HG03520 (cell line): ENCODE data around the gene AFF3.
"Not testable (repeated sequence)": the region's sequence is repeated elsewhere in the genome, so short reads cannot be mapped to it uniquely, and the experiment has no call there.

Experiments used
- ATAC-seq: cut with Tn5 transposase; IDR thresholded peaks from one replicate; pipeline ENCODE4 v1.9.1; 2021; ENCODE audit warnings: mild to moderate bottlenecking, moderate library complexity; ENCODE audit not compliant: unreplicated experiment

The AFF3 gene

DNA sequence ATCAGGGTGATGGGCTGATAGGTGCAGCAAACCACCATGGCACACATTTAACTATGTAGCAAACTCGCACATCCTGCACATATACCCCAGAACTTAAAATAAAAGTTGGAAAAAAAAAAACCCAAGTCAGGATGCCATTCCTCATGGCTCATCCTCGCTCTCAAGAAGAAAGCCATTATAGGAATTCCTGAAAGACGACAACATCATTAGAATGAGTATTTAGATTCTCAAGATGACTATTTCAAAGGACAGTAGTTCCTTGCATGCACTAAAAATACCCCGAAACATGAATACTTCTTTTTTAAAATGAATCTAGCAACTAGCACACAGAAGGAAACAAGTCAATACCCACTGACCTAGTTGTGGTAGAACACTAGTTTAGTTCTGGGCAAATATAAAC, 366.8 kb downstream of the AFF3 start:
- ATAC-seq = no peak

DNA sequence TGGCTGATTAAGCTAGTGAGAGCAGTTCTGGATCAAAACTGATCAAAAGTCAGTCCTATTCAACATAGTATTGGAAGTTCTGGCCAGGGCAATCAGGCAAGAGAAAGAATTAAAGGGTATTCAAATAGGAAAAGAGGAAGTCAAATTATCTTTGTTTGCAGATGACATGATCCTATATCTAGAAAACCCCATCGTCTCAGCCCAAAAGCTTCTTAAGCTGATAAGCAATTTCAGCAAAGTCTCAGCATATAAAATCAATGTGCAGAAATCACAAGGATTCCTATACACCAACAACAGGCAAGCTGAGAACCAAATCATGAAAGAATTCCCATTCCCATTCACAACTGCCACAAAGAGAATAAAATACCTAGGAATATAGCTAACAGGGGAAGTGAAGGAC, 368.7 kb downstream of the AFF3 start:
- ATAC-seq = not testable (repeated sequence)

DNA sequence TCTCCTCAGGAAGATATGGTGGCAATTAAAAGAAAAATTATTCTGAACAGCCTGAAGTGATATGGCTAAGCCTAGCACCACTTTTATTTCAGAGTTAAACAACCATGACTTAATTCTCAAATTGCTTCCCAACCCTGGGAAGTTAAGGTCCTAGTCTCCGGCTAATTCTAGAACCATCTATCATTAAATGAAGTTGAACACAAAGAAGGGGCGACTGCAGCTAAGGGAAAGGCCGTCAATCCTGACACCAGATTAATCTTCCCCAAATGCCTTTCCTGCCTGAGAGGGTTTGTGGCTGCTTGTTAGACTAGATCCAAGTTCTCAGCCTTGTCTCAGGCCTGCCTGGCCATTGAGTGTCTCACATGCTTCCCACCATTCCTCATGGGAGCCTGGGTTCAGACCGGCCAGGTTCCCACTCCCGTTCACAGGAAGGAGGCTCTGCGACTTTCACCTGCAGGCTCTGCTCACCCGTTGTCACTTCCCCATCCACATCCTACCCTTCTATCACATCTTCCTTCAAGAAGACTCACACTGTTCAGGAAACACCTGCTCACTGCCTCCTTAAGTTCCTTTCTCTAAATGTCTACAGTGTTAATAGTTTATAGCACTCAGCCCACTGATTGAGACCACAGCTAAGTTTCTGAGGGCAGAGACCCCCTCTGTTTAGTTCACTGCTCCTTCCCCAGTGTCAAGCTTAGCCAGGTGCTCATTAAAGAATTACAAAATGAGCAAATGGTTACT, 369.6 kb downstream of the AFF3 start:
- ATAC-seq = no peak

DNA sequence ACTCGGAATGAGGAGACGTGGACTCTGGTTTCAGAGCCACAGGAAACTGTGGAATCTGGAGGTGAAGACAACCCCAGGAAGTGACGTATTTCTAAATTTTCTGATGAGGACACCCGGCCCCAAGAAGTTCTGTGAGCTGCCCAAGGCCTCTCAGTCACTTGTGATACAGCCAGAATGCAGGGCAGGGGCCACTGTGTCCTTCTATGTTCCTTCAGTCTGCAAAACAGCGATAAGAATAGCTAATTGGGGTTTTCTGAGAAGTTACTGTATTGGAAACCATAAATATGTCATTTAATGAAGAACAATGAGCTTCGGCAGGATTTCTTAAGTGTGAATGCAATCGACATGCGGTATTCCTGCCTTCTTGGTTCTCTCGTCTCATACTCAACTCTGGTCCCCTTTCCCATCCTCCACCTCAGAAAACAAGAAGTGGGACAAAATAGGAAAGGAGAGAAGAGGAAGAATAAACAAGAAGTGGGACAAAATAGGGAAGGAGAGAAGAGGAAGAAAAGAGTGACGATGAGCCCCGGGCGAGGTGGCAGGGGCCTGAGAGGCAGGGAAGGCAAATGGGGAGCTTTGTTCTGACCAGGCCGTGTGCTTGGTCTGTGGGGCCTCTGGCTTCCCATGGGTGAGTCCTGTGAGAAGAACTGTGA, 370.6 kb downstream of the AFF3 start:
- no peak for ATAC-seq

DNA sequence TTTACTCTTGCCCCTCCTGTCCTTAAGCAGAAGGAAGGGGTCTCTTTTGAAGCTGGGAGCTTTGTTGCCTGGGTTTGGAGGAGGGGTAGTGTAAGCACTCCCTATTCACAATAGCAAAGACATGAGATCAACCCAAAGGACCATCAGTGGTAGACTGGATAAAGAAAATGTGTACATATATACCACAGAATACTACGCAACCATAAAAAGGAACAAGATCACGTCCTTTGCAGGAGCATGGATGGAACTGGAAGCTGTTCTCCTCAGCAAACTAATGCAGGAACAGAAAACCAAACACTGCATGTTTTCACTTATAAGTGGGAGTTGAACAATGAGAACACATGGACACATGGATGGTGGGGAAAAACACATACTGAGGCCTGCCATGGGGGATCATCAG, 371.5 kb downstream of the AFF3 start:
- no peak for ATAC-seq

DNA sequence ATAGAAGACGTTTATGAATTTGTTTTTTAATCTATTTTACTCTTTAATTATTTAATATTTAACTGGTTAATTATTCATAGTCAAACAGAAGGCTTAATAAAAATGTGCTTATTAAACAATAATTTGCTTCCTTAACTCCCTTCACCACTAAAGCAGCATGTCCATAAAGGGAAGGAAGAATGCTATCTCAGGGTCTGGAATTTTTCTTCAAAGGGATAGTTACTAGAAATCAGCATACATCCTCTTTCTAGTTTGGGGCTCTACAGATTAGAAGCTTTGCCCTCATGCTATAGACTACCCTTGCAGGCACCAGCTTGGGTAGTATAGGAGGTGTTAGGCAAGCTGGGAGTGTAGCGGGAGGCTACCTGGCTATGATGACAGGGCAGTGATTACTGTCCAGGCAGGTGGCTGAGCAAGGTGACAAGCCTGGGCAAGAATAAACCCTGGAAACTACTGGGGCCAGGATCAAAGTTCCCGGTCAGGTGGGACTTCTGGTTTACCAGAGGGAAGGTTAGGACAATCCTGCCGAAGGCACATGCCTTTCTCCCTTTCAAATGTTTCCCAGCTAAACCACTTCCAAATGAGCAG, 376.6 kb downstream of the AFF3 start:
- no peak for ATAC-seq

DNA sequence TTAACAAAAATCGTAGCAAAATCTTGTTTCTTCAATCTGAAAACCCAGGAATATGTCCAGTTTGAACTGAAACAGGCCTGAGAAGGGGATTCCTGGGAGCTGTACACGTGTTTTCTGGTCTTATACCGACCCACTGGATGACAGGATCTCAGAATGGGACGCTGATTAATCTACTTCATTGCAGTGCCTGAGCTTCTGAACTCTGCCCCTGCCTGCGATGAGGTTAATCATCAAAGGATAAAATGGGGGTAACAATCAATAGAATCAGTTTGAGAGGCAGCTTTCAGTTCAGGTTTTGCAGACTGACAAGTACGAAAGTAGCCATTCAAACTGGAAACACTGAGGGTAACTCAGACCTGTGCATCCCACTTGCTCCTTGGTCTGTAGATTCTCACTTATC, 378.6 kb downstream of the AFF3 start:
- ATAC-seq = no peak

DNA sequence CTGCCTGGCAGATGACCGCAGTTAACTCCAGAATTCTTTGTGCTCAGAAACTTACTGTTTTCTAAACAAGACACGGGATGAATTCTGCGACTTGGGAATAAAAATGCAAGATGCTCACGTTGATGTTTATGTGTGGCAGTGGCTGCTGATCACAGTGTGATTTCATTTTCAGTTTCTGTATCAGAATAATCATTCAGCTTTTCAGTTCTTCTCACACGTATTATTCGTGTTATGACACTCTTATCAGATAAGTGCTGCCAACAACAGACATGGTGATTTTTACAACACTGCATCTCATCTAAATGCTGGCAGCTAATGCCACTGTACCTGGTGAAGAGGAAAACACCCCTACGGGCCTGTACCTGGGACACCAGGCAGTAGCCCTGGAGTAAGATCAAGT, 379.7 kb downstream of the AFF3 start:
- no peak for ATAC-seq

DNA sequence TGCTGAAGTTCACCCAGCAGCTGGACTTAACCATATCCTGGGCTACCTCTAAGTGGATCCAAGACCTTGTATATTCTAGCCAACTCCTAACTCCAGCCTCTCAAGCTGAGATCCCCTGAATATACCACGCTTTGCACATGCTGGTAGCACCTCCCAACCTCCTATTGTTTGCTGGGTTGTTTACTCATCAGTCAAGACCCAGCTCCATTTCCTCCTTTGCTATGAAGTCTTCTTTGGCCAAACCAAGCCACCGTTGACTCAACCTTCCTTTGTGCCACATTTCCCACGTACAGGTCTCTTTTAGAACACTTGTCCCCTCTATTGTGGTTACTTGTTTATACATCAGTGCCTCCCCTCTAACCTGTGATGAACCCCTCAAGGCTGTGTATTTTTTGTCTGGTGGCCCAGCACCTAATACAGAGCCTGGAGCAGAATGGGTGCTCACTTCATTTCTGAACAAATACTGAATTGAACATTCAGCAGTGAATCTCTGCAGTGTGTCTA, 384.7 kb downstream of the AFF3 start:
- no peak for ATAC-seq

DNA sequence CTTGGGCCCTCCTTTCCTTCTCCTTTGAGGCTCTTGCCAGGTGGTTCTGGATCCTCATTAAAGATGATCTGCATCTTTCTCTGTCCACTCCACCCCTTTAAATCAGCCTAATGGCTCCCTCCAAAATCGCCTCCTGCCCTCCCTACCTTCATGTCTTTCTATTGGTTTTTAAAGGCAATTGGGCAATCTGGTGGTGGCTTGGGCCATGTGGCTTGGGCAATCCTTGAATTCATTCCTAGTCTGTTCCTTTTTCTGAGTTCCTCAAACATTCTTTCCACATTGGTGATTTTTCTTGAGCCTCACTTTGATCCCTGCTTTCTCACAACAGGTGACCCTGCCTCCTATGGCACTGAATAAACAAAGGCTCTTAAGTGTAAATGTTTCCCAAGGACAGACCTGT, 386.3 kb downstream of the AFF3 start:
- no peak for ATAC-seq

DNA sequence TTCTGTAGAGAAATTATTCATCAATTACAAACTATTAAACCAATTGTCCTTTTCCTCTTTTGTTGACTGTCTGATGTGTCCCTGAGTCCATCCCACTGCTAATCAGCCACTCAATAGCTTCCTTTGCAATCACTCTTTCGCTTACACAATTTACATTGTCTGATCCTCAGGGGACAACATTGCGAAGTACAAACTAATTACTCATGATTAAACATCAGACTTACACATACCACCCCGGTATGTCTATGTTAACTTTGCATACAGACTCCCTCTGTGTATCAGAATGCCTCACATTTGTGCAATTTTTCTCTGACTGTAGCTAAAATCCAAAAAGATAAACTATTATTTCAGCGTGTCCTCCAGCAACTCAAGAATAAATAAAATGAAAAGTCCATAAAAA, 388.2 kb downstream of the AFF3 start:
- ATAC-seq = no peak

DNA sequence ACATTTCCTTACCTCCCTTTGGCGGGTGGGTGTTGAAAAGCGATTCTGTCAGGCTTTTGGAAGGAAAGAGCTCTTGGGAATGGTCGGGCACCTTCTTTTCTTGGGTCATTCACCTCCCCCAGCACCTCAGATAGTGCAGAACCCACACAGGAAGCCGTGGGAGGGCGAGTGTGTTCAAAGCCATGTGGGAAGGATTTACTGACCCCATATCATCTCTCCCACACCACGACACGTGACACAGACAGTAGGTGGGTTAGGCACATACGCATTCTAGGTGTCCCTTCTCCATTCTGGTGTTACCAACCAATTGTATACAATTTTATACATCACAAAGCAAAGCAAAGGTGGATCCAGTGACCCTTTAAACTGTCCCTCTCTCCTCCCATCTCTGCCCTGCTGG, 388.9 kb downstream of the AFF3 start:
- ATAC-seq = no peak

DNA sequence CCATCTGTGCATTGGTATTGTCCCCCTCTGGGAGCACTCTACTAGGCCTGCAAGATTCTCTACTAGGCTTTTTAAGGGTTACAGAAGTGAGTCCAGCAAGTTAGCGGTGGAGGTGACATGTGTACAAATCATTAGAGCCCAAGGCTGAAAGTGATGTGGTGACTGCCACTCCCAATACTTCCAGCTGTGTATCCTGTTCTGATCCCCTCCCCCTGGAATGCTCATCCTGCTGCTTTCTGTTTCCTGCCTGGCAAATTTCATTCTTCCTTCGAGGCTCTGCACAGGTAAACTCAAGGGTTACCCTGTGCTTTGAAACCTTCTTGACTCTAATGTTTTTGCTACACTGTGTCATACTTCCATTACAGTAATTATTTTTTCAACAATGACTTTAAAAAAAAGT, 394.0 kb downstream of the AFF3 start:
- no peak for ATAC-seq

DNA sequence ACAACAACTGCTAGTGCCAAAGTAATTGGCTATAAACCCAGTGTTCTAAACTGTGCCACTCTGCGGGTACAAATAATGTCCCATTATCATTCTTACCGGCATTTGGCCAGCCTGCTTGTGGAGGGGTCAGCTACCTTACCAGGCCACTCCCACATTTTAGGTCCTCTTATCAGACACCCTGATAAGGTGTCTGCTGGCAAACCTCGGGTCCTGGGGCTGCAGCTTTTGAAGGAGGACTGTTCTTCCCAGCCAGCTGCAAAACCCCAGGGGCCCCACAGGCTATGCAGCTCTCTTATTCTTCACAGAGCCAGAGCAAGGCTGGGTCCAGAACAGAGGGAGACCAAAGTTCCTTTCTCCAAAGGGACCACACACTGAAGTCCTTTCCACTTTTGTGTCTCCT, 394.5 kb downstream of the AFF3 start:
- ATAC-seq = no peak

DNA sequence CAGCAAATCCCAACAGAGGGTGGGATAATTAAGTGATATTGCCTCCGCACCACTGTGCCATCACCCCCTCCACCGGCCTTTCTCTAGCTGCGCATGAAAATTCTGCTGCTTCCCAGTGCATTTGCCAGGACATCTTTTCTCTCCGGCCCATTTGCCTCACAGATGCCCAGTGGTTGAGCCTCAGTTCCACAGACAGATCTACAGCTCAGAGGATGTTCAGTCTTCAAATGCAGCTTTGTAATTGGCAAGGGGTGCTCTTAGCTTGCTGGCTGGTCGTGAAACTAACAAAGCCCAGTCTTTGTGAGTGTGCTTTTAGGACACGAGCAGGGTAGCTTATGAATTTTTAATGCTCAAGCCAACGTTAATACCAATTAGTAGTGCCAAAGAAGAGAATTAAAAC, 399.2 kb downstream of the AFF3 start:
- ATAC-seq = no peak

DNA sequence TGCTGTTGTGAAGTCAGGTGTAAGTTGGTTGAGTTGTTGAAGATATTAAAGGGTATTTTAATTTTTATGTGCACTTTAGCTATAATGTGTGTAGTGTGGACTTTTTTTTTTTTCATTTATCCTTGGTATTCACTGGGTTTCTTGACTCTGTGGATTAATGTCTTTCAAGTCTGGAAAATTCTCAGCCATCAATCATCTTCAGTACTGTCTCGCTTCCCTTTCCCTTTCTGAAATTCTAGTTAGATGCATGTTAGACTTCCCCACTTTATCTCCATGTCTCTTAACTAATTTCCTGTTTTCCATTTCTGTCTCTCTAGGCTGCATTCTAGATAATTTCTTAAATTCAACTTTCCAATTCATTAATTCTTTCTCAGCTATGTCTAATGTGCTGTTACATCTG, 404.9 kb downstream of the AFF3 start:
- no peak for ATAC-seq

DNA sequence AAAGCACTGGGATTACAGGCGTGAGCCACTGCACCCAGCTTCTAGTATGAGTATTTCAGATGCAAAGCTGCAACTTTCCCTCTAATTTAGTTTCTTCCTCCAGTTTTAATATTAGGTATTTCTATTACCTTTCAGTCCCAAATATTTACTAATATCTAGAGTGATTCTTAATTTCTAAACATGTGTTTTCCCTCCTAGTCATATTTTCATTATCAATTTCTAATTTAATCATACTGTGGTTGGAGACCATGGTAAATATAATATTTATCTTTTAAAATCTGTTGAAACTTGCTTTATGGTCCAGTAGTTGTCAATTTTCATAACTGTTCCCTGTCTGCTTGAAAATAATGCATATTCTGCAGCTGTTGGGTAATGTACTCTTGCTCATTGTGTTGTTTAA, 406.6 kb downstream of the AFF3 start:
- no peak for ATAC-seq

DNA sequence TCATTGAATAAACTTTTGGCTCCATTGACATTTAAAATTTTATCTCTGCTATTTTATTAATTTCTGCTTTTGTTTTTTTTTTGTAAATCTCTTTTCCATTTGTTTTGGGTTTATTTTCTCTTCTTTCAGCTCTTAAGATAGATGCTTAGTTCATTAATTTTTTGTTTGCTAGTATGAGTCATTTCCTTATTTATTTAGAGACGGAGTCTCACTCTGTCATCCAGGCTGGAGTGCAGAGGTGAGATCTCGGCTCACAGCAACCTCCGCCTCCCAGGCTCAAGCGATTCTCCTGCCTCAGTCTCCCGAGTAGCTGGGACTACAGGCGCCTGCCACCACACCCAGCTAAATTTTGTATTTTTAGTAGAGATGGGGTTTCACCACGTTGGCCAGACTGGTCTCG, 407.1 kb downstream of the AFF3 start:
- not testable (repeated sequence) for ATAC-seq

DNA sequence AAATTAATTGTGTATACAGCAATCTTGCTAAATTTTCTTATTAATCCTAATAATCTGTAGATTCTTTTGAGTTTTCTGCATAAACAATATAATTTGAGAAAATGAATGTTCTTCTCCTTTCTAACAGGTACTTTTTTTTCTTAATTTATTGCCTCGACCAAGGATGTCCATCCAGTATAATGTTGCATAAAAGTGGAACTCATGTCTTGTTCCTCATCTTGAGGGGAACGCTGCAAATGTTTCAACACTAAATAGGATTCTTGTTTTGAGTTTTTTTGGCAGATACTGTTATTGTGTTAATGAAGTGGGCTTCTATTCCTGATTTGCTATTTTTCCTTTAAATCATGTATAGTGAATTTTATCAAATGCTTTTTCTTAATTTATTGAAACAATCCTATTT, 408.2 kb downstream of the AFF3 start:
- ATAC-seq = no peak

DNA sequence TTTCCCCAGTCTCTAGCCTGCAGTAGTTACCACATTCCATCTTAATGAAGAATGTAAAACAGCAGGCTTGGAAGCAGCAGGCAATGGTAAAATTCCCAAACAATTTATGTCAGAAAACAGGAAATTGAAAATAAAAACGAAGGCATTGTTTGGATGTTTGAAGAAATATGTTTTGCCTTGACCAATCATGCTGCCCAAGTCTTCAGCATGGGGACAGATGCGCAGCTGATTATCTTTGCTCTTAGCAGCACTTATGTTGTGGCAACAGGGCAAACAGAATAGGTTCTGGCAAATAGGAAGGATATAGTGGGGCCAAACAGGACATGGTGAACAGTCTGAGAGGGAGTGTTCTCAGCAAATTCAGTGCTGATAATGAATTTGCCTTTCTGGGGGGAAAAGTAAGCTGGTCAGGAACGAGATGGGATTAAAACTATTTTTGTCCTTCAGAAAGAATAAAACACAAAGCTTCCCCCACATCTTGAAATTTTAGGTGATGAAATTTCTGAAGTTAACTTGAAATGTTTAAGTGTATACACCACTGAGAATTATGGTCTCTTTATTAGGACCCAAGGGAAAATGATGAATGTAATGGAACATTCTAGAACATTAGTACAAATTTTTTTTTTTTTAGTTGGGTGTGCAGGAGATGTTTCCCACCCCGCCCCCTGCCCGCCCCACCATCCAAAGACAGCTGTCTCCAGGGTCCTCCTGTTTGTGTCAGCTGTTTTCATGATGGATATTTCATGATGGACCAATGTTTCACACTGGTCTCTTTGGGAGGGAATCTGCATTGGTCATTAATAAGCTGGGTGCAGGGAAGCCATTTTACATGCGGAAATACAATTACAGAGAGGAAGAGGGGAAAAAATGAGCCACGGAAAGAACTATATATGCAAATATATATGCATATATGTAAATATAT, 413.0 kb downstream of the AFF3 start:
- no peak for ATAC-seq

DNA sequence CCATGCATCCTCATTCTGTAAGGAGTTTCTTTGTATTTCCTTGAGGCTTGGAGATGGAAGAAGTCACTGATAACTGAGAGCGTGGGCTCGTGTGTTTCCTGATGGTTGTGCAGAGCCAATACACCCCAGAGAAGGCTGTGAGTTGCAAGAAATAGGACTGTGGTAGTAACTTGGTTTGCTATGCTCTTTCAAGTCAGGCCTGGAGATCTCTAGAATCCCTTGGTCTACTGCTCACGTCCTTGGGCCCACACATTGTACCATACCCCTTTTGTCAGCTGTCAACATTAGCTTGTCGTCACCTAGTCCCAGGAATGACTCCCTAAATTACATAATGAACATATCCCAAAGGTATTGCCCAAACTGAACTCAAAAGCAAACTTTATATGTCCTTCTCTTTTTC, 414.2 kb downstream of the AFF3 start:
- ATAC-seq = no peak
